MM.1S (cell line): Measurements from ENCODE around the gene SLAIN2.

Experiments used
- DNase-seq: peaks from one replicate; pipeline ENCODE4 v3.0.0-alpha.2; 2015
- H2AFZ ChIP-seq: fragments of 300-600 bp; sonication (generic); 2 replicates; pipeline ENCODE4 v1.6.0; 2016; ENCODE audit warnings: antibody characterized with exemption, low read length
- H3F3A ChIP-seq: fragments of 300-600 bp; sonication (generic); 2 replicates; pipeline ENCODE4 v1.6.1; 2016; ENCODE audit warnings: mild to moderate bottlenecking, antibody characterized with exemption, low read length, moderate library complexity, mixed read lengths; ENCODE audit not compliant: insufficient read depth
- H3K27ac ChIP-seq: fragments of 300-600 bp; sonication (generic); 2 replicates; pipeline ENCODE4 v1.5.1; 2016; ENCODE audit warnings: mild to moderate bottlenecking, low read length
- H3K27me3 ChIP-seq: fragments of 300-600 bp; sonication (generic); replicated peaks from 2 replicates; pipeline ENCODE4 v1.6.0; 2016; ENCODE audit warnings: low read length; ENCODE audit not compliant: insufficient read depth
- H3K36me3 ChIP-seq: fragments of 300-600 bp; sonication (generic); replicated peaks from 2 replicates; pipeline ENCODE4 v1.6.1; 2016; ENCODE audit warnings: mild to moderate bottlenecking, low read length, mixed read lengths; ENCODE audit not compliant: insufficient read depth
- H3K4me1 ChIP-seq: fragments of 300-600 bp; sonication (generic); 2 replicates; pipeline ENCODE4 v1.6.1; 2016; ENCODE audit warnings: low read length, mixed read lengths
- H3K4me2 ChIP-seq: fragments of 300-600 bp; sonication (generic); 2 replicates; pipeline ENCODE4 v1.6.0; 2016; ENCODE audit warnings: low read depth, low read length
- H3K4me3 ChIP-seq: fragments of 300-600 bp; sonication (generic); 2 replicates; pipeline ENCODE4 v1.5.1; 2016; ENCODE audit warnings: low read length, mixed read lengths
- H3K79me2 ChIP-seq: fragments of 300-600 bp; sonication (generic); 2 replicates; pipeline ENCODE4 v1.6.1; 2016; ENCODE audit warnings: mixed run types, low read length, mixed read lengths
- H3K9ac ChIP-seq: fragments of 300-600 bp; sonication (generic); 2 replicates; pipeline ENCODE4 v1.6.1; 2016; ENCODE audit warnings: low read length, mixed read lengths
- H3K9me2 ChIP-seq: fragments of 300-600 bp; sonication (generic); replicated peaks from 2 replicates; pipeline ENCODE4 v1.6.1; 2016; ENCODE audit warnings: mild to moderate bottlenecking, low read length, mixed read lengths; ENCODE audit not compliant: insufficient read depth
- H3K9me3 ChIP-seq: fragments of 300-600 bp; sonication (generic); replicated peaks from 2 replicates; pipeline ENCODE4 v1.6.1; 2016; ENCODE audit warnings: mild to moderate bottlenecking, low read length, mixed read lengths; ENCODE audit not compliant: insufficient read depth
- H4K20me1 ChIP-seq: fragments of 300-600 bp; sonication (generic); 2 replicates; pipeline ENCODE4 v1.6.1; 2016; ENCODE audit warnings: mild to moderate bottlenecking, low read length, moderate library complexity, mixed read lengths; ENCODE audit not compliant: insufficient read depth
- EZH2 ChIP-seq: fragments of 300-600 bp; sonication (generic); optimal IDR thresholded peaks from 2 replicates; pipeline ENCODE3; 2017; ENCODE audit warnings: low read depth, mild to moderate bottlenecking, antibody characterized with exemption, low read length, mixed read lengths
- EZH2phosphoT487 ChIP-seq: fragments of 300-600 bp; sonication (generic); IDR thresholded peaks from 2 replicates; pipeline ENCODE4 v1.6.1; 2018; ENCODE audit warnings: antibody characterized with exemption, low read length
- TF ChIP-seq, protein P1 (sequence below): fragments of 300-600 bp; sonication (generic); IDR thresholded peaks from 2 replicates; pipeline ENCODE4 v1.5.1; 2016; ENCODE audit warnings: antibody characterized with exemption, low read length, mixed read lengths

Gene SLAIN2

GRCh38 chr4:48379587-48380180, 38.4 kb downstream of the SLAIN2 start:
- no peaks in the 10 kb centered on the region for H3K9me3 ChIP-seq
- no peaks in the 10 kb centered on the region for H3K79me2 ChIP-seq
- no peaks in the 10 kb centered on the region for H3F3A ChIP-seq
- H3K4me3 ChIP-seq, result no peak overlapping the region
- H3K4me2 ChIP-seq, result no peak overlapping the region
- no peak overlapping the region for H3K9ac ChIP-seq
- TF ChIP-seq EZH2phosphoT487, result no peak
- no peak for TF ChIP-seq EZH2
- TF ChIP-seq, protein P1, sequence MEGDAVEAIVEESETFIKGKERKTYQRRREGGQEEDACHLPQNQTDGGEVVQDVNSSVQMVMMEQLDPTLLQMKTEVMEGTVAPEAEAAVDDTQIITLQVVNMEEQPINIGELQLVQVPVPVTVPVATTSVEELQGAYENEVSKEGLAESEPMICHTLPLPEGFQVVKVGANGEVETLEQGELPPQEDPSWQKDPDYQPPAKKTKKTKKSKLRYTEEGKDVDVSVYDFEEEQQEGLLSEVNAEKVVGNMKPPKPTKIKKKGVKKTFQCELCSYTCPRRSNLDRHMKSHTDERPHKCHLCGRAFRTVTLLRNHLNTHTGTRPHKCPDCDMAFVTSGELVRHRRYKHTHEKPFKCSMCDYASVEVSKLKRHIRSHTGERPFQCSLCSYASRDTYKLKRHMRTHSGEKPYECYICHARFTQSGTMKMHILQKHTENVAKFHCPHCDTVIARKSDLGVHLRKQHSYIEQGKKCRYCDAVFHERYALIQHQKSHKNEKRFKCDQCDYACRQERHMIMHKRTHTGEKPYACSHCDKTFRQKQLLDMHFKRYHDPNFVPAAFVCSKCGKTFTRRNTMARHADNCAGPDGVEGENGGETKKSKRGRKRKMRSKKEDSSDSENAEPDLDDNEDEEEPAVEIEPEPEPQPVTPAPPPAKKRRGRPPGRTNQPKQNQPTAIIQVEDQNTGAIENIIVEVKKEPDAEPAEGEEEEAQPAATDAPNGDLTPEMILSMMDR, result no peak
- DNase-seq, result no peak
- no peaks in the 10 kb centered on the region for H3K9me2 ChIP-seq
- H3K27ac ChIP-seq, result no peak overlapping the region
- no peak overlapping the region for H2AFZ ChIP-seq
- no peaks in the 10 kb centered on the region; the same call in 1 of the 2 replicates for H3K36me3 ChIP-seq
- no peaks in the 10 kb centered on the region for H3K4me1 ChIP-seq
- H3K27me3 ChIP-seq, result no peaks in the 10 kb centered on the region
- H4K20me1 ChIP-seq, result no peaks in the 10 kb centered on the region

DNA sequence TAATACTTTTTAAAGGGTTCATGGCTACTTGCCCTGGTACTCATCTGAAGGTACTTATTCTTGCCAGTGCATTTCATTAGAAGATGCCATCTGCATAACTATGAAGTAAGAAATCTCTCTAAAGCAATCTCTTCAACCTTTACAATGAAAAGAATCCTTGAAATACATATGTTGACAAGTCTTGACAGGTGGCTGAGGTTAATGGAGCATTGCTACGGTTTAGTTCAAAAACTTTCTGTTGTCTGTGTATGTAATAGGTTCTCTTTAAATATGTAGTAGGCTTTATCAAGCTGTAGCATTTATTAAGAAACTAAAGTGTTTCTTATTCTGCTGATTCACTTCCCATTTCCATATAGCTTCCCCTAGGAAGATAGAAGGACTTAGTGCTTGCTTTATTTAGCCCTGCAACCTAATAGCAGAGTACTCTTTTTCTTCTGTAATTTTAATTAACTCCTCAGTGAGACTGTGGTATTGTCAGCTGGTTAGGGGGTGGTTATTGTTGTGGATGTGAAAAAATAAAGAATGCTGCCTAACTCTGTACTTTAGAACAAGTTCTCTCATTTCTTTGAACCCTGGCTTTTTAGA, 39.3 kb downstream of the SLAIN2 start:
- no peak overlapping the region for H3K9ac ChIP-seq
- H3K27me3 ChIP-seq, result no peaks in the 10 kb centered on the region
- H3K36me3 ChIP-seq, result no peaks in the 10 kb centered on the region; the same call in 1 of the 2 replicates
- no peaks in the 10 kb centered on the region for H4K20me1 ChIP-seq
- H3K9me3 ChIP-seq, result no peaks in the 10 kb centered on the region
- no peak overlapping the region for H2AFZ ChIP-seq
- no peak overlapping the region for H3K4me2 ChIP-seq
- no peak for DNase-seq
- H3K27ac ChIP-seq, result no peak overlapping the region
- no peak overlapping the region for H3K4me3 ChIP-seq
- no peaks in the 10 kb centered on the region for H3K4me1 ChIP-seq
- no peaks in the 10 kb centered on the region for H3K9me2 ChIP-seq
- H3K79me2 ChIP-seq, result no peaks in the 10 kb centered on the region
- no peaks in the 10 kb centered on the region for H3F3A ChIP-seq
- TF ChIP-seq EZH2phosphoT487, result no peak
- TF ChIP-seq, protein P1, result no peak
- no peak for TF ChIP-seq EZH2

DNA sequence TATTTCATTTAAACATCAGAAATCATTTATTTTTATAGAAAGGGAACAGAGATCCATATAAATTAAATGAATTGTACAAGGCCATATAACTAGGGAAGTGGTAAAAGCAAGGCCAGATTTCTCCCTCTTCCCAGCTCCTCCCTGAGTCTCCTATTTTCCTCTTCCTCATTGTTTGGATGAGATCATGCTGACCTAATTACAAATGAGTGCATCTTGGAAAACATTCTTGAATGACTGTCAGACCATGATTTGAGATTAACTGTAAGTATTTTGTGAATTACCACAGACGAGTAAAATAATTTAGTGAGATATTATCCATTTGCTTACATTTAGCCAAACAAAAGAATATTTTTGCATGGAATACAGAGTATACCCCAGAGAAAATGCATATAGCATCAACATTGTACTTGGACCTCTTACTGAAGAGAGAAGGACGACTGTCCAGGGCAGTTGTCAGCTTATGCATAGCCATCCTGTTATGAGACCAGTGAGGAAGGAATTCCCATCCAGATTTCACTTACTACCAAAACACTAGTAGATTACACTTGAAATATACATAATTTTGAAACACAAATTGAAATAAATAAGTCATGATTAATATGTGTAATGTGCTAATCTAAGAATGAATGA, 47.3 kb downstream of the SLAIN2 start:
- Histone ChIP-seq H3K36me3 (0 out of 2 replicates have a peak, but pooled peaks cover 3% of the 10 kb centered on the region), H3K79me2 (no peaks in the 10 kb centered on the region), H3K27me3 (no peaks in the 10 kb centered on the region), H3K4me1 (no peaks in the 10 kb centered on the region), H4K20me1 (no peaks in the 10 kb centered on the region), H3K4me3 (no peak overlapping the region), H3K9me2 (no peaks in the 10 kb centered on the region), H3F3A (no peaks in the 10 kb centered on the region), H3K4me2 (no peak overlapping the region), H3K9me3 (no peaks in the 10 kb centered on the region), H3K27ac (no peak overlapping the region), H2AFZ (no peak overlapping the region), H3K9ac (no peak overlapping the region)
- DNase-seq, result no peak
- TF ChIP-seq, protein P1, result no peak
- TF ChIP-seq EZH2phosphoT487 (no peak), EZH2 (no peak)
